Activated T-cell treated with anti-CD3 and anti-CD28 coated beads for 48 hours (primary cell): ENCODE measurements around the gene BMP6.
"Not testable (repeated sequence)": the region's sequence is repeated elsewhere in the genome, so short reads cannot be mapped to it uniquely, and the experiment has no call there.

ENCODE experiments used
- DNase-seq: peaks from one replicate; pipeline ENCODE4 v3.0.0-alpha.2; 2020; ENCODE audit warnings: low read depth

BMP6 gene

DNA sequence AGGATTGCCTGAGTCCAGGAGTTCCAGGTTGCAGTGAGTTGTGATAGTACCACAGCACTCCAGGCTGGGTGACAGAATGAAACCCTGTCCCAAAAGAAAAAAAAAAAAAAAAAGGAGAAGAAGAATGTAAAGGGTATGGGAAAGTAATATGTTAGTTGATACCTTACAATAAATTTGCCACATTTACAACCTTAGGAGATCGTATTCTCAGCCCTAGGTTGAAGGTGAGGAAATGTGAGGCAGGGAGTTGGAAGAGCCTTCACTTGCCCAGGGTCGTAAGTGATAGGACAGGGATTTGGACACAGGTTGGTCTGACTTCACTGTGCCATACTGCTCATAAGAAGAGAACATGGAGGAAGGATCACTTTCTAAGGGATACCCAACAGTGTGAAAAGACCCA, 68.6 kb downstream of the BMP6 start:
- DNase-seq, result no peak

- DNase-seq, result no peak
These were observed 71.5 kb downstream of the BMP6 start for GRCh38 chr6:7797386-7797785.

- no peak for DNase-seq
These were observed 72.9 kb downstream of the BMP6 start for GRCh38 chr6:7798751-7799150.

DNA sequence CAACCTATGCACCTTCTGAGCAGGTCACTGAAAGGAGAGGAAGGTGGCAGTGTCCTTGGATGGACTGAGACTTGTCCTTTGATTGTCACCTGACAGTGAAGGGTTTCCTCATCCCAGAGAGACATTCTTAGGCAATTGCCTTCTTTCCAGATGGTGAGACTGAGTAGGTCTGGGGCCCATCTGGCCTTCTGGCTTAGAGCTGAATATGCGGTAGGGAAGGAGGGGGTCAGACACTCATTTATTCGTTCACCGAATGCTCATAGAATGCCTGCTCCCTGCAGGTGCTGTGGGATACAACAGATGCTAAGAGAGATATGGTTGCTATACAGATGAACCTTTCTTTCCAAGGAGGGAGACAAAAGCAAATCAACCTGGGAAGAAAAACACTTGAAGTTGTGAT, 76.8 kb downstream of the BMP6 start:
- DNase-seq, result no peak

- no peak for DNase-seq
These were observed 77.3 kb downstream of the BMP6 start for GRCh38 chr6:7803214-7803613.

GRCh38 chr6:7805078-7805849, 79.4 kb downstream of the BMP6 start:
- no peak for DNase-seq

DNA sequence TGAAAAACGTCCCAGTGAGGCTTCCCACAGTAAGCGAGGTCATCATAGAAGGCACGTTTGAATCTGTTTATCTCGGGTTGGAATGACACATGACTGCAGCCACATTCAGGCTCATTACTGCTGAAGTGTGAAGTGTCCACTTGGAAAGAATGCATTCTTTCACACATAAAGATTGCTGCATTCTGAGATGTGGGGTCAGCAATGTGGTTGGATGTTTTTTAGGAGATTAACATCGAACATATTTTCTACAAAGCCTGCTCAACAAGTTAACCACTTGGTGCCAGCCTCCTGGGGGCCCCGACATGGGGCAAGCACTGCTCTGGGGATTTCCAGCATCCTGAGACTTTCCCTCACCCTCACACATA, 79.9 kb downstream of the BMP6 start:
- DNase-seq, result no peak

DNA sequence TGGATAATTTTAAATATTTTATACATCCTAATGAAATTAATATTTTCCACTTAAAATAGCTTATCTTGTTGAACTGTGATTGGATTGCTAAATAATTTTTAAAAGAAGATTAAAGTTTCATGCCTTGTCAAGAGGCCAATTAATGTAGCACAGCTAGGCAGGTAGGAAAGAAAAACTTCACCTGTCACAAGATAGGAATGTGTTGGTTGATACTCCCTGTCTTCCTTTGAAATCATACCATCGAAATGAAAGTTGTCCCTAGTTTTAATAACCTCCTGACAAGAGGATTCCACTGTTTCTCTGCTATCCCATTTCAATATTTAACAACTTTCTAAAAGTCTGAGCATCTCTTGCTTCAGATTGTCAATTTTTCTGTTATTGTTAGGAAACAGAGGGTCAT, 80.8 kb downstream of the BMP6 start:
- no peak for DNase-seq

DNA sequence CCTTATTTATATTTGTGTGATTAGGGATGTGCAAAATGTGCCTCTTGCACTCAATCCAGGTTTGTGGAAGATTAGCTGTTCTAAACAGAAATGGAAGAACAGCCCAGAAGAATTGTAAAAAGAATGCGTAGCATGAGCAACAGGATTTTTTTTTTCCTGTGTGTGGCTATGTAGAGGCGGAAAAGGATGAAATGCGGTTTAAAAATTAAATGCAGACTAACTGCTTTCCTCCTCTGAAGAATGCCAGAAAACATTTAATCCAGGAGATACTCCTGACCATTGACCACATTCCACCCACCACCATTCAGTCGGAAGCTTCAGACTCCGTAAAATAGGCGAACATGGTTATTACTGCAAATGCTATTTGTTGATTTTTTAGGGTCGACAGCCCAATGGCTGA, 83.4 kb downstream of the BMP6 start:
- no peak for DNase-seq

DNA sequence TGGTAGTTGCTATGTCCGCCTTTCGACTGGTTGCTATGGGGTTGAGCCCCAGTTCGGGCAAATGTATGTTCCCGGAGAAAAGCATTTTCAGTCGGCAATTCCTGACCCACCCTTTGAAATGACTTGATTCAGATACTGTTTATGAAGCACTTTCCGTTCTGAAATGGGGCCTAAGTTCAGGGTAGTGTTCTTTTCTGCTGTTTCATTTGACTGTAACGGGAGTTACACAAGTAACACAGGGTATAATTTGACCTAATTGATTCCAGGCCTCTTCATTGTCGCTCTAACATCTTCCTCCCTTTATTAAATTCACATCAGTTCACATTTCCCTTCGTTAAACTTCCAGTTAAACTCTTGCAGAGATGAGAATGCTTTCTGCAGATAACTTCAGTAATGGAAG, 85.5 kb downstream of the BMP6 start:
- DNase-seq, result no peak

- no peak for DNase-seq
These were observed 86.7 kb downstream of the BMP6 start for GRCh38 chr6:7812623-7813022.

GRCh38 chr6:7813193-7813592, 87.3 kb downstream of the BMP6 start:
- no peak for DNase-seq

- DNase-seq, result no peak
These were observed 87.8 kb downstream of the BMP6 start for GRCh38 chr6:7813704-7814103.

- no peak for DNase-seq
These were observed 89.8 kb downstream of the BMP6 start for GRCh38 chr6:7815716-7816115.

DNA sequence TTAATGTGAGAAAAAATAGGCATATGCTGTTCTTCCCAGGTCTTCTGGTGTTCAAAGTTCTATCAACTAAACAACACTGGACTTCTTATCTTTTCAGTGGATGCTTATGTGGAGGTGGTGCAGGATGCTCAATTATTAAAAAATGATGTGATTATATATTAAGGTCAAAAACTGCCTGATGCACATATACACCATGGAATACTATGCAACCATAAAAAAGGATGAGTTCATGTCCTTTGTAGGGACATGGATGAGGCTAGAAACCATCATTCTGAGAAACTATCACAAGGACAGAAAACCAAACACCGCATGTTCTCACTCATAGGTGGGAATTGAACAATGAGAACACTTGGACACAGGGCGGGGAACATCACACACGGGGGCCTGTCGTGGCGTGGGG, 91.3 kb downstream of the BMP6 start:
- not testable (repeated sequence) for DNase-seq

GRCh38 chr6:7818257-7819214, 92.6 kb downstream of the BMP6 start:
- no peak for DNase-seq

DNA sequence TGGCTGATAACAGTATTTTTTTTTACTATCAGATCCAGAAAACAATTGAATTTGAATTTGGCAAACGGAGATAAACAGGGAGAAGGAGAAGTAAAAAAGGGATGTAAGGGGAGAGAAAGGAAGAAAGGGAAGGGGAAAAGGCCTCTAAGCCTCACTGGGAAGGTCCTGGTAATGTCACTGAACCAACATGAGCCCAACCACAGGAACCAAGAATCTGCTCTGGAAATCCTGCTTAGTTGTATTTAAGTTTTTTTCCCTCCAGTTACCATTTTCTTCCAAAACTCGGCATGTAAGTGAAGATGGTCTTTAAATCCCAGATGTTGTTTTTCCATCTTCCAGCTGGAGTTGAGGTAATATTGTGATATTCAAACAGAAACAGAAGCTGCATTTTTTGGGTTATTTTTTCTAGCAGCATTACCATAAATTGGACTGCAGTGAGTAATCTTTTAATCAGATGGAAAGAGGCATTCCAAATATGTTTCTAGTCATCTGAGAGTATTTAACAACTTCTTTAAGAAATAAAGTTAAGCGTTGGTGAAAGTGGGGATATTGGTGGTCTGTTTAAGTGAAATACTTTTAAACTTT, 93.6 kb downstream of the BMP6 start:
- no peak for DNase-seq

GRCh38 chr6:7820288-7820835, 94.5 kb downstream of the BMP6 start:
- DNase-seq, result no peak

GRCh38 chr6:7821426-7821825, 95.5 kb downstream of the BMP6 start:
- DNase-seq, result no peak

- DNase-seq, result no peak
These were observed 97.7 kb downstream of the BMP6 start for GRCh38 chr6:7823552-7823951.

DNA sequence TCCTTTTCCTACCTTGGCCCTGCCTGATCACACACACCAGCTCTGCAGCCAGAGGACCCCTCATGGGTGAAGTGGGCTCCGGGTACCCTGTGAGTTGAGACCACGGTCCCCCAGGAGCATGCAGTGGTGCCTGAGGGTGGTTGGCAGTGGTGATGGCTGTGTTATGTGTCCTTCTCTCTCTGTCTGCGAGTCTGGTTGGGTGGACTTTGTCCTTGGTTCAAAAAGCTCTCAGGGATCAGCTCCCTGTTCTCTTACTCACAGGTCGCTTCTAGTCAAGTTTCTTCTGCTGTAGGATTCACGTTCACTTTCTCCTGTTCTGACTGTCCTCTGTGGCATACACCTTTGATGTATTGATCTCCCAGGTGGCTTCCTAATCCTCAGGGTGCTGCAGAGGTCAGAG, 100.1 kb downstream of the BMP6 start:
- DNase-seq, result no peak

DNA sequence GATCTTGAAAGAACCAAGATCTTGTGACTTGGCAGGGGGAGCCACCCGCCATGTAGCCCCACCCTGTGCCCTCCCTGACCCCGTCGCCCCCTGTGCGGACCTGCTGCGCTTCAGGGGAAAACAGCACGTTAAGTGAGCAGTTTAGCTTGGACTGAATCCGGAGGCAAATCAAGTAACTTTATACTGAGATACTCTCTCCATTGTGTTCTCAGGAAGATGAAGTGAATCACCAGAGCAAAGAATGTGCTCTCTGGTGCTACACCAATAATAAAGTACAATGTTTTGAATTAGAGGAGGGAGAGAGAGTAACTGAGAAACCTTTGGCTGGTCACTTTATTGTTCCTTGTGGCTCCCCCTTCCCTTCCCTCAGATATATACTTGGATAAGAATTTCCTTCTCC, 101.2 kb downstream of the BMP6 start:
- DNase-seq, result no peak

DNA sequence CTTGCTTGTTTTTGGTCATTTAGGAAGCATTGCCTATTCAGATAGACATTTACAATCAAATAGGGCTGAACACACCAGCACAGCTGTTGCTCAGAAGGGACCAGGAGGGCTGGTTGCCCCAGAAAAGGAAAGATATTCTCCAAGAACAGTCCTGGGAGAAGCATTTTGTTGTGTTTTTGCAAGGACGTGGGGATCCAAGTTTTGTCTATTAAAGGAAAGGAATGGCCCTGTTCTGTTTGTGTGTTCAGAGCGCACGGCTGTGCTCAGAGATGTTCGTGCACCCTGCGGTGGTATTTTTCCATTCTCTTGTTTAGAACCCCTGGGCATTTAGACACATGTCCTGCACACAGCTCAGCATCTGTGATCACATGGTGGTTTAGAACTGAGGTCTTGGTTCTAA, 102.2 kb downstream of the BMP6 start:
- no peak for DNase-seq
